Measurements from ENCODE around the gene PRRC2B.
"Not testable (repeated sequence)": the region's sequence is repeated elsewhere in the genome, so short reads cannot be mapped to it uniquely, and the experiment has no call there.

Gene PRRC2B

GRCh38 chr9:131472085-131472484, 78.2 kb downstream of the PRRC2B start:
- not testable (repeated sequence) for DNase-seq (ENCODE audit: low read depth)

- DNase-seq (ENCODE audit: low read depth) = no peak
These were observed 79.5 kb downstream of the PRRC2B start for GRCh38 chr9:131473198-131473885.

GRCh38 chr9:131473891-131474290, 80.0 kb downstream of the PRRC2B start:
- DNase-seq (ENCODE audit: low read depth) = no peak

GRCh38 chr9:131474711-131475110, 80.8 kb downstream of the PRRC2B start:
- no peak for DNase-seq (ENCODE audit: low read depth)

GRCh38 chr9:131475111-131475955, 81.4 kb downstream of the PRRC2B start:
- DNase-seq (ENCODE audit: low read depth) = no peak

- no peak for DNase-seq (ENCODE audit: low read depth)
These were observed 82.3 kb downstream of the PRRC2B start for GRCh38 chr9:131475956-131476776.

- no peak for DNase-seq (ENCODE audit: low read depth)
These were observed 83.0 kb downstream of the PRRC2B start for GRCh38 chr9:131476777-131477345.

GRCh38 chr9:131477367-131477766, 83.5 kb downstream of the PRRC2B start:
- DNase-seq (ENCODE audit: low read depth) = no peak

- DNase-seq (ENCODE audit: low read depth) = no peak
These were observed 84.0 kb downstream of the PRRC2B start for GRCh38 chr9:131477816-131478419.

GRCh38 chr9:131478421-131478868, 84.6 kb downstream of the PRRC2B start:
- DNase-seq (ENCODE audit: low read depth) = no peak

GRCh38 chr9:131478911-131479310, 85.0 kb downstream of the PRRC2B start:
- DNase-seq (ENCODE audit: low read depth) = no peak

GRCh38 chr9:131480258-131480657, 86.4 kb downstream of the PRRC2B start:
- no peak for DNase-seq (ENCODE audit: low read depth)

GRCh38 chr9:131481441-131482342, 87.8 kb downstream of the PRRC2B start:
- DNase-seq (ENCODE audit: low read depth) = no peak

GRCh38 chr9:131482343-131483006, 88.6 kb downstream of the PRRC2B start:
- DNase-seq (ENCODE audit: low read depth) = no peak

GRCh38 chr9:131483319-131484050, 89.6 kb downstream of the PRRC2B start:
- no peak for DNase-seq (ENCODE audit: low read depth)

- no peak for DNase-seq (ENCODE audit: low read depth)
These were observed 90.2 kb downstream of the PRRC2B start for GRCh38 chr9:131484051-131484445.

- no peak for DNase-seq (ENCODE audit: low read depth)
These were observed 90.8 kb downstream of the PRRC2B start for GRCh38 chr9:131484560-131485185.

GRCh38 chr9:131485206-131485605, 91.3 kb downstream of the PRRC2B start:
- no peak for DNase-seq (ENCODE audit: low read depth)
